Measurements from ENCODE around the gene ITGB2.

DNA sequence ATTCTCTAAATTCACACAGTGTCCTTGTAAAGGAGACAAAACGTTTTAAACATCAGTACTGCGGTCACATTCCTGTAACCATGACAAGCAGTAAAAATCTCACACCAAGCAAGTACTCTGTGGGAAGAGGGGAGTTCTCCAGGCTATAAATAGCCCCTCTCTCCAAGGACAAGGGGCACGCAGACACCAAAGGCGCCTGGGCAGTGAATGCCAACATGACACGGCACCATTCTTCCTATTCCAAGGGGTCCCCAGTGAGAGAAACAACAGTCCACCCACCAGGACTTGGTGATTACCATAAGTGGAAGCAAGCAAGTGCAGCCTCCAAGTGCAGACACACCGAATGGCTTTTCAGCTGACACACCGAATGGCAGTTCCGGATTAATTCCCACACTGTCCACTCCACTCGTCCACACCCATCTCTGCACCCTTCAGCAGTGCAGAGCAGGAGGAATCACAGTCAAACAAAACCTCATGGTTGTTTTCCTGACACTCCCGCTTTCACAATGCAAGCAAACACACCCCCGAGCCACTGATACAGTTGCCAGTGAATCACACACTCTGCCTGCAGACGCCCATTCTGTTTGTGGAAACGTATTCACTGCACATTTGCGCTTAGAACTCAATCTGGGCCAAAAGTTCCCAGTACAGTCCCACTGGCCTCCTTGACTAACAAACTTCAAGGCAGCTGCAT lies 49.0 kb downstream of the ITGB2 start:
- TF ChIP-seq CTCF (IDR thresholded peaks at IDR 0.05) (peak in 1 of 6 experiments; percentile 3), POLR2AphosphoS5 (IDR thresholded peaks at IDR 0.05) (peak; percentile 71 to 76), POLR2A (IDR thresholded peaks at IDR 0.05) (peak in 1 of 4 donors; percentile 31), EP300 (IDR thresholded peaks at IDR 0.05) (peak in 1 of 4 donors; percentile 53)
